GM12878 (cell line): Measurements from ENCODE around the gene GBP6. TPM values are rescaled to one million over a fixed set of nuclear protein-coding genes. Genes with fewer than 3 reads are reported as not detected.
A peak's percentile ranks its signal among the peaks of the same experiment; 100 is the strongest.

Experiments used
- CHD2 ChIP-seq: IDR thresholded peaks from 2 replicates; pipeline ENCODE4 v1.6.1; 2011; ENCODE audit warnings: low read depth, low read length, improper control_type of control experiment, borderline replicate concordance
- CREB1 ChIP-seq: IDR thresholded peaks from 2 replicates; pipeline ENCODE4 v1.6.1; 2012; ENCODE audit warnings: low read depth, mild to moderate bottlenecking, inconsistent platforms
- EGR1 ChIP-seq, 2 experiments: IDR thresholded peaks; 1 replicate in 1 of 2; 2 replicates in 1 of 2; pipeline ENCODE4 v1.6.1; 2011 to 2012; ENCODE audit warnings: low read depth in 2 of 2, low read length in 2 of 2, borderline replicate concordance in 1 of 2, mild to moderate bottlenecking in 1 of 2, moderate library complexity in 1 of 2
- FOS ChIP-seq: IDR thresholded peaks from 3 replicates; pipeline ENCODE4 v1.6.1; 2011; ENCODE audit warnings: borderline replicate concordance; ENCODE audit not compliant: insufficient read length; ENCODE audit errors: extremely low read depth
- FOXM1 ChIP-seq: IDR thresholded peaks from 2 replicates; pipeline ENCODE4 v1.6.1; 2012; ENCODE audit warnings: low read depth, mild to moderate bottlenecking, inconsistent platforms, low read length, moderate library complexity
- HDAC2 ChIP-seq: fragments of 200-600 bp; sonication (generic); IDR thresholded peaks from 2 replicates; pipeline ENCODE4 v1.6.1; 2017
- MTA2 ChIP-seq: fragments of 450-650 bp; IDR thresholded peaks from 2 replicates; pipeline ENCODE4 v1.6.1; 2016; ENCODE audit warnings: low read depth, mild to moderate bottlenecking, moderate library complexity
- NR2F1 ChIP-seq: fragments of 450-650 bp; conservative IDR thresholded peaks from 2 replicates; pipeline ENCODE4 v1.6.1; 2017; ENCODE audit warnings: mild to moderate bottlenecking
- TCF12 ChIP-seq: IDR thresholded peaks from 2 replicates; pipeline ENCODE4 v1.6.1; 2011; ENCODE audit warnings: low read depth, mild to moderate bottlenecking, low read length
- ZNF384 ChIP-seq: IDR thresholded peaks from 2 replicates; pipeline ENCODE4 v1.6.1; 2012; ENCODE audit warnings: low read depth, mild to moderate bottlenecking, low read length, improper control_type of control experiment, borderline replicate concordance
- polyA plus RNA-seq, 11 experiments: library from polyadenylated mRNA; depleted of rRNA in 4 of 11; unstranded in 6 of 11; stranded (reverse) in 5 of 11; fragments of >200 nt; fragmentation: Nextera tagmentation in 4 of 11; fragmentation: Illumina TruSeq in 1 of 11; extraction: Ambion mirVana in 4 of 11; extraction: Trizol in 1 of 11; gene quantifications; 1 replicate in 1 of 11; 2 replicates in 10 of 11; pipeline versions ENCODE4 v1.2.1 to v1.2.3, GENCODE V29; 2011 to 2016; ENCODE audit warnings: inconsistent platforms in 2 of 11, missing spikeins in 2 of 11, low read depth in 1 of 11
- total RNA-seq, 4 experiments: library from RNA; depleted of rRNA in 3 of 4; stranded (reverse); fragments of >200 nt in 3 of 4; fragmentation: Illumina TruSeq in 1 of 4; extraction: Trizol in 1 of 4; gene quantifications; 2 replicates each; pipeline versions ENCODE4 v1.2.1 to v1.2.3, GENCODE V29; 2013 to 2021
- TF ChIP-seq, protein P1 (sequence below): fragments of 450-650 bp; IDR thresholded peaks from 2 replicates; pipeline ENCODE4 v1.6.1; 2016; ENCODE audit warnings: mild to moderate bottlenecking
- TF ChIP-seq, protein P2 (sequence below): fragments of 450-650 bp; IDR thresholded peaks from 2 replicates; pipeline ENCODE4 v1.6.1; 2016; ENCODE audit warnings: mild to moderate bottlenecking

The GBP6 gene
- total and polyA plus RNA-seq, 10 of the 15 experiments (the other 5 are each of a cell fraction or from before 2014, with no cell fraction given), result 0.03 to 2.7 (median 0.05) TPM; not detected in 6

DNA sequence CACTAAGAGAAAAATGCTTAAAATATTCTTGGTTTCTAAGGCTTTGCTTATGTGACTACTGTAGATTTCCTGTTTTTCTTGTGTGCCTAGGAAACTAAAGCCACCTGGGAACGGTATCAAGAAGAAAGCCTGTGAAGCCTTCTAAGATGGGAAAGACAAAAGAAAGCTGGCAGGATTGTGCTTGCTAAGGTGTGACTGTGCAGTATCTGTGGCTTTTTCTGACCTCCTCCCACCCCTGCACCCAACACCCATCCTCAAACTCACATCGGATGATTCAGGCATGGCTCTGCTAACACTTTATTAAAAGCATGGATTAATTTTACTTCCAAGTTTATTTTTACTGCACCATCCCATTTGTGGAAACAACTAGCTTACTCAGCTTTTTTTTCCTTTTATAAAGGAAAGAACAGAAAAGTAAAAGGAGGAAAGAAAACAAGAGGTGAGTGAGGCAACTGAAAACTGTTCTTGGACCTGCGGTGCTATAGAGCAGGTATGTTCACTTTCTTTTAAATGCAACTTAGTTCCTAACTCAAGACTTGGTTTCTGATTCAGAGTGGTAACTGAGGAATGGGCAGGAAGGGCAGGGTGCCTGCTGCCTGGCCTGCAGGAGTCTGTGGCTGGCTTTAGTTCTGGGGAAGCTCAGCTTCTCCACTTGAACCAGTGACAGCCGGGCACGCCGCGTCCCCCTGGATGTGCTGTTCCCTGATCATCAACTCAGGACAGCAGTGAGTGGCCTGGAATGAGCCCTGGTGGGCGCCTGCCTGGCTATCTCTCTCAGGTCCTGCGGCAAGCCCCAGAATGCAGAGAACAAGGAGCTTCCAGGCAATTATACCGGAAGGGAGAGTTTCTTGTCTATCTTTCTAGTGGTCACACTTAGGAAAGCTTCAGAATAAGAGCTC is at the start of gene GBP6 (continued):
- TF ChIP-seq NR2F1, result peak; percentile 32; the same call in 1 of the 2 replicates
- TF ChIP-seq, protein P1, sequence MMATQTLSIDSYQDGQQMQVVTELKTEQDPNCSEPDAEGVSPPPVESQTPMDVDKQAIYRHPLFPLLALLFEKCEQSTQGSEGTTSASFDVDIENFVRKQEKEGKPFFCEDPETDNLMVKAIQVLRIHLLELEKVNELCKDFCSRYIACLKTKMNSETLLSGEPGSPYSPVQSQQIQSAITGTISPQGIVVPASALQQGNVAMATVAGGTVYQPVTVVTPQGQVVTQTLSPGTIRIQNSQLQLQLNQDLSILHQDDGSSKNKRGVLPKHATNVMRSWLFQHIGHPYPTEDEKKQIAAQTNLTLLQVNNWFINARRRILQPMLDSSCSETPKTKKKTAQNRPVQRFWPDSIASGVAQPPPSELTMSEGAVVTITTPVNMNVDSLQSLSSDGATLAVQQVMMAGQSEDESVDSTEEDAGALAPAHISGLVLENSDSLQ, result no peak
- TF ChIP-seq ZNF384, result no peak
- TF ChIP-seq HDAC2, result no peak
- TF ChIP-seq TCF12, result no peak
- TF ChIP-seq FOXM1, result no peak
- TF ChIP-seq, protein P2, sequence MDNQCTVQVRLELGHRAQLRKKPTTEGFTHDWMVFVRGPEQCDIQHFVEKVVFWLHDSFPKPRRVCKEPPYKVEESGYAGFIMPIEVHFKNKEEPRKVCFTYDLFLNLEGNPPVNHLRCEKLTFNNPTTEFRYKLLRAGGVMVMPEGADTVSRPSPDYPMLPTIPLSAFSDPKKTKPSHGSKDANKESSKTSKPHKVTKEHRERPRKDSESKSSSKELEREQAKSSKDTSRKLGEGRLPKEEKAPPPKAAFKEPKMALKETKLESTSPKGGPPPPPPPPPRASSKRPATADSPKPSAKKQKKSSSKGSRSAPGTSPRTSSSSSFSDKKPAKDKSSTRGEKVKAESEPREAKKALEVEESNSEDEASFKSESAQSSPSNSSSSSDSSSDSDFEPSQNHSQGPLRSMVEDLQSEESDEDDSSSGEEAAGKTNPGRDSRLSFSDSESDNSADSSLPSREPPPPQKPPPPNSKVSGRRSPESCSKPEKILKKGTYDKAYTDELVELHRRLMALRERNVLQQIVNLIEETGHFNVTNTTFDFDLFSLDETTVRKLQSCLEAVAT, result no peak
- no peak for TF ChIP-seq CHD2
- 0 out of 2 replicates have a peak, but pooled peaks have one; percentile 10 for TF ChIP-seq MTA2
- no peak for TF ChIP-seq CREB1
- TF ChIP-seq EGR1 (IDR thresholded peaks at IDR 0.05; ENCODE audit: borderline replicate concordance in 1 of 2, low read depth in 2 of 2, low read length in 2 of 2), result no peak
- TF ChIP-seq FOS, result no peak
